Measurements from ENCODE around the gene OPALIN.

DNA sequence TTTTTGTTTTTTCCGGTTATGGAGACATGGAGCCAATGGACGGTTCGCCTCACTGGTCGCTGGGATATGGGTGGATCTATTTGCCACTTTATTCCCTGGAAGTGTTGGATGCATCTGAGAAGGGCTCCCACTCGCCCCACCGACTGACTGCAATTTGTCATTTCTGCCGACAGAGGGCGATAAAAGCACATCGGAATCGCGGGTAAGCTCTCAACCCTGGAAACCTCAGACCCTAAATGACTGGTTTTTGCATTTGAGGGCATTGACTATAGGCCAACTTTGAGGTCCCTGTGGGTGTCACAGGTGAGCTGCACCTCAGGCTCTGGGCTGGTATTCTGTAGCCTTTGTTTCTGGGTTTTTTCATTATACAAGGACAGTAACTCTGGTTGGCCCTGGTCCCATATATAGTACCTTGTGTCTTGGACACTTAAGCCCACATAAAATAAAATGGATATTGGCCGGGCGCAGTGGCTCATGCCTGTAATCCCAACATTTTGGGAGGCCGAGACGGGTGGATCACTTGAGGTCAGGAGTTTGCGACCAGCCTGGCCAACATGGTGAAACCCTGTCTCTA, 11.9 kb upstream of the OPALIN start:
- TF ChIP-seq RARB (CRISPR knock-in tag; IDR thresholded peaks at IDR 0.05) (no peak), ZFP3 (CRISPR knock-in tag; IDR thresholded peaks at IDR 0.05) (no peak), ISL1 (CRISPR knock-in tag; IDR thresholded peaks at IDR 0.05) (no peak), SNAI2 (CRISPR knock-in tag; IDR thresholded peaks at IDR 0.05) (no peak), ZC3H10 (CRISPR knock-in tag; IDR thresholded peaks at IDR 0.05) (no peak), ZNF8 (CRISPR knock-in tag; IDR thresholded peaks at IDR 0.05) (no peak), ZNF565 (CRISPR knock-in tag; conservative IDR thresholded peaks at IDR 0.05; ENCODE audit: low read depth) (no peak), OSR1 (CRISPR knock-in tag; IDR thresholded peaks at IDR 0.05) (no peak), ARNTL (CRISPR knock-in tag; IDR thresholded peaks at IDR 0.05; ENCODE audit: borderline replicate concordance, low read depth) (no peak), ZNF70 (CRISPR knock-in tag; IDR thresholded peaks at IDR 0.05) (no peak)
- TF ChIP-seq, protein P1, sequence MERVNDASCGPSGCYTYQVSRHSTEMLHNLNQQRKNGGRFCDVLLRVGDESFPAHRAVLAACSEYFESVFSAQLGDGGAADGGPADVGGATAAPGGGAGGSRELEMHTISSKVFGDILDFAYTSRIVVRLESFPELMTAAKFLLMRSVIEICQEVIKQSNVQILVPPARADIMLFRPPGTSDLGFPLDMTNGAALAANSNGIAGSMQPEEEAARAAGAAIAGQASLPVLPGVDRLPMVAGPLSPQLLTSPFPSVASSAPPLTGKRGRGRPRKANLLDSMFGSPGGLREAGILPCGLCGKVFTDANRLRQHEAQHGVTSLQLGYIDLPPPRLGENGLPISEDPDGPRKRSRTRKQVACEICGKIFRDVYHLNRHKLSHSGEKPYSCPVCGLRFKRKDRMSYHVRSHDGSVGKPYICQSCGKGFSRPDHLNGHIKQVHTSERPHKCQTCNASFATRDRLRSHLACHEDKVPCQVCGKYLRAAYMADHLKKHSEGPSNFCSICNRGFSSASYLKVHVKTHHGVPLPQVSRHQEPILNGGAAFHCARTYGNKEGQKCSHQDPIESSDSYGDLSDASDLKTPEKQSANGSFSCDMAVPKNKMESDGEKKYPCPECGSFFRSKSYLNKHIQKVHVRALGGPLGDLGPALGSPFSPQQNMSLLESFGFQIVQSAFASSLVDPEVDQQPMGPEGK (CRISPR knock-in tag; IDR thresholded peaks at IDR 0.05; ENCODE audit: borderline replicate concordance), result no peak
- TF ChIP-seq, protein P2, sequence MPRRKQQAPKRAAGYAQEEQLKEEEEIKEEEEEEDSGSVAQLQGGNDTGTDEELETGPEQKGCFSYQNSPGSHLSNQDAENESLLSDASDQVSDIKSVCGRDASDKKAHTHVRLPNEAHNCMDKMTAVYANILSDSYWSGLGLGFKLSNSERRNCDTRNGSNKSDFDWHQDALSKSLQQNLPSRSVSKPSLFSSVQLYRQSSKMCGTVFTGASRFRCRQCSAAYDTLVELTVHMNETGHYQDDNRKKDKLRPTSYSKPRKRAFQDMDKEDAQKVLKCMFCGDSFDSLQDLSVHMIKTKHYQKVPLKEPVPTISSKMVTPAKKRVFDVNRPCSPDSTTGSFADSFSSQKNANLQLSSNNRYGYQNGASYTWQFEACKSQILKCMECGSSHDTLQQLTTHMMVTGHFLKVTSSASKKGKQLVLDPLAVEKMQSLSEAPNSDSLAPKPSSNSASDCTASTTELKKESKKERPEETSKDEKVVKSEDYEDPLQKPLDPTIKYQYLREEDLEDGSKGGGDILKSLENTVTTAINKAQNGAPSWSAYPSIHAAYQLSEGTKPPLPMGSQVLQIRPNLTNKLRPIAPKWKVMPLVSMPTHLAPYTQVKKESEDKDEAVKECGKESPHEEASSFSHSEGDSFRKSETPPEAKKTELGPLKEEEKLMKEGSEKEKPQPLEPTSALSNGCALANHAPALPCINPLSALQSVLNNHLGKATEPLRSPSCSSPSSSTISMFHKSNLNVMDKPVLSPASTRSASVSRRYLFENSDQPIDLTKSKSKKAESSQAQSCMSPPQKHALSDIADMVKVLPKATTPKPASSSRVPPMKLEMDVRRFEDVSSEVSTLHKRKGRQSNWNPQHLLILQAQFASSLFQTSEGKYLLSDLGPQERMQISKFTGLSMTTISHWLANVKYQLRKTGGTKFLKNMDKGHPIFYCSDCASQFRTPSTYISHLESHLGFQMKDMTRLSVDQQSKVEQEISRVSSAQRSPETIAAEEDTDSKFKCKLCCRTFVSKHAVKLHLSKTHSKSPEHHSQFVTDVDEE (CRISPR knock-in tag; IDR thresholded peaks at IDR 0.05), result no peak
- TF ChIP-seq, protein P3, sequence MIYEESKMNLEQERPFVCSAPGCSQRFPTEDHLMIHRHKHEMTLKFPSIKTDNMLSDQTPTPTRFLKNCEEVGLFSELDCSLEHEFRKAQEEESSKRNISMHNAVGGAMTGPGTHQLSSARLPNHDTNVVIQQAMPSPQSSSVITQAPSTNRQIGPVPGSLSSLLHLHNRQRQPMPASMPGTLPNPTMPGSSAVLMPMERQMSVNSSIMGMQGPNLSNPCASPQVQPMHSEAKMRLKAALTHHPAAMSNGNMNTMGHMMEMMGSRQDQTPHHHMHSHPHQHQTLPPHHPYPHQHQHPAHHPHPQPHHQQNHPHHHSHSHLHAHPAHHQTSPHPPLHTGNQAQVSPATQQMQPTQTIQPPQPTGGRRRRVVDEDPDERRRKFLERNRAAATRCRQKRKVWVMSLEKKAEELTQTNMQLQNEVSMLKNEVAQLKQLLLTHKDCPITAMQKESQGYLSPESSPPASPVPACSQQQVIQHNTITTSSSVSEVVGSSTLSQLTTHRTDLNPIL (CRISPR knock-in tag; IDR thresholded peaks at IDR 0.05; ENCODE audit: low read depth), result no peak
- TF ChIP-seq, protein P4, sequence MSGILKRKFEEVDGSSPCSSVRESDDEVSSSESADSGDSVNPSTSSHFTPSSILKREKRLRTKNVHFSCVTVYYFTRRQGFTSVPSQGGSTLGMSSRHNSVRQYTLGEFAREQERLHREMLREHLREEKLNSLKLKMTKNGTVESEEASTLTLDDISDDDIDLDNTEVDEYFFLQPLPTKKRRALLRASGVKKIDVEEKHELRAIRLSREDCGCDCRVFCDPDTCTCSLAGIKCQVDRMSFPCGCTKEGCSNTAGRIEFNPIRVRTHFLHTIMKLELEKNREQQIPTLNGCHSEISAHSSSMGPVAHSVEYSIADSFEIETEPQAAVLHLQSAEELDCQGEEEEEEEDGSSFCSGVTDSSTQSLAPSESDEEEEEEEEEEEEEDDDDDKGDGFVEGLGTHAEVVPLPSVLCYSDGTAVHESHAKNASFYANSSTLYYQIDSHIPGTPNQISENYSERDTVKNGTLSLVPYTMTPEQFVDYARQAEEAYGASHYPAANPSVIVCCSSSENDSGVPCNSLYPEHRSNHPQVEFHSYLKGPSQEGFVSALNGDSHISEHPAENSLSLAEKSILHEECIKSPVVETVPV (CRISPR knock-in tag; IDR thresholded peaks at IDR 0.05), result no peak
